Liver (tissue), 9 donors: ENCODE data around the gene GNPTG. TPM values are rescaled to one million over a fixed set of nuclear protein-coding genes. Genes with fewer than 3 reads are reported as not detected.

Experiments
- DNase-seq: peaks from one replicate; pipeline ENCODE4 v3.0.0-alpha.2; 2017; ENCODE audit warnings: low spot score
- H3K27ac ChIP-seq, 2 donors: one replicate each; pipeline ENCODE4 v1.7.0; 2013; ENCODE audit warnings: inconsistent platforms in 2 of 2, low read length in 2 of 2, control low read depth in 1 of 2, low read depth in 1 of 2, mild to moderate bottlenecking in 1 of 2
- H3K27me3 ChIP-seq, 4 donors: one replicate each; pipeline versions ENCODE4 v1.6.1 to v1.7.0; 2013; ENCODE audit warnings: low read length in 3 of 4, inconsistent platforms in 1 of 4, mild to moderate bottlenecking in 1 of 4, moderate library complexity in 1 of 4; ENCODE audit not compliant: control insufficient read depth in 4 of 4, insufficient read depth in 4 of 4
- H3K36me3 ChIP-seq, 4 donors: one replicate each; pipeline versions ENCODE4 v1.6.1 to v1.7.0; 2013; ENCODE audit warnings: low read length in 3 of 4, mild to moderate bottlenecking in 3 of 4, low read depth in 1 of 4, moderate library complexity in 1 of 4; ENCODE audit not compliant: control insufficient read depth in 4 of 4, insufficient read depth in 3 of 4
- H3K4me1 ChIP-seq, 4 donors: one replicate each; pipeline versions ENCODE4 v1.6.1 to v1.7.0; 2013; ENCODE audit warnings: low read length in 3 of 4, mild to moderate bottlenecking in 3 of 4, moderate library complexity in 1 of 4; ENCODE audit not compliant: control insufficient read depth in 4 of 4, insufficient read depth in 4 of 4
- H3K4me3 ChIP-seq, 3 donors: one replicate each; pipeline versions ENCODE4 v1.6.1 to v1.7.0; 2013; ENCODE audit warnings: low read length in 3 of 3, control low read depth in 1 of 3, low read depth in 1 of 3, mild to moderate bottlenecking in 1 of 3
- H3K9ac ChIP-seq, 2 donors: one replicate each; pipeline ENCODE4 v1.7.0; 2013; ENCODE audit warnings: low read length in 2 of 2, mild to moderate bottlenecking in 2 of 2, moderate library complexity in 2 of 2, control low read depth in 1 of 2, low read depth in 1 of 2
- H3K9me3 ChIP-seq, 4 donors: one replicate each; pipeline versions ENCODE4 v1.6.1 to v1.7.0; 2013; ENCODE audit warnings: low read length in 3 of 4; ENCODE audit not compliant: control insufficient read depth in 4 of 4
- FOXA1 ChIP-seq: IDR thresholded peaks from 2 replicates; pipeline ENCODE4 v1.6.1; 2016; ENCODE audit warnings: antibody characterized with exemption
- FOXA2 ChIP-seq: IDR thresholded peaks from 2 replicates; pipeline ENCODE4 v1.6.1; 2016; ENCODE audit warnings: antibody characterized with exemption
- GABPA ChIP-seq, 2 donors: IDR thresholded peaks in 1 of 2; conservative IDR thresholded peaks in 1 of 2; 2 replicates each; pipeline ENCODE4 v1.6.1; 2016; ENCODE audit warnings: antibody characterized with exemption in 2 of 2, mild to moderate bottlenecking in 1 of 2, moderate library complexity in 1 of 2
- HNF4A ChIP-seq, 2 donors: conservative IDR thresholded peaks; 2 replicates each; pipeline ENCODE4 v1.6.1; 2016; ENCODE audit warnings: antibody characterized with exemption in 2 of 2, mild to moderate bottlenecking in 2 of 2
- JUND ChIP-seq, 2 donors: IDR thresholded peaks; 2 replicates each; pipeline ENCODE4 v1.6.1; 2016; ENCODE audit warnings: antibody characterized with exemption in 2 of 2
- NR2F2 ChIP-seq: IDR thresholded peaks from 2 replicates; pipeline ENCODE4 v1.6.1; 2016; ENCODE audit warnings: antibody characterized with exemption
- RAD21 ChIP-seq, 2 donors: IDR thresholded peaks; 2 replicates each; pipeline ENCODE4 v1.6.1; 2016; ENCODE audit warnings: antibody characterized with exemption in 2 of 2, mild to moderate bottlenecking in 2 of 2
- RXRA ChIP-seq, 2 donors: IDR thresholded peaks; 2 replicates each; pipeline ENCODE4 v1.6.1; 2017 to 2018; ENCODE audit warnings: antibody characterized with exemption in 2 of 2, mild to moderate bottlenecking in 1 of 2
- TAF1 ChIP-seq: conservative IDR thresholded peaks from 2 replicates; pipeline ENCODE4 v1.6.1; 2016; ENCODE audit warnings: antibody characterized with exemption, mild to moderate bottlenecking
- WGBS: extraction: QIAGEN DNeasy Blood & Tissue Kit; methylation state at CpG from one replicate; pipeline ENCODE4 v1.1.7; 2013; 5-methylcytosine and 5-hydroxymethylcytosine counted together
- polyA plus RNA-seq, 2 donors: library from polyadenylated mRNA; stranded (reverse) in 1 of 2; unstranded in 1 of 2; fragments of 200-250 nt in 1 of 2; fragments of >200 nt in 1 of 2; fragmentation: Nextera tagmentation in 1 of 2; extraction: Ambion mirVana in 1 of 2; gene quantifications; one replicate each; pipeline versions ENCODE4 v1.2.1 to v1.2.3, GENCODE V29; 2013 to 2015
- total RNA-seq, 2 donors: library from RNA; depleted of rRNA; stranded (reverse); fragments of >200 nt; gene quantifications; one replicate each; pipeline ENCODE4 v1.2.3, GENCODE V29; 2014
- TF ChIP-seq, protein P1 (sequence below): IDR thresholded peaks from 2 replicates; pipeline ENCODE4 v1.6.1; 2016; ENCODE audit warnings: antibody characterized with exemption
- TF ChIP-seq, protein P2 (sequence below): fragments of 150-350 bp; IDR thresholded peaks from 2 replicates; pipeline ENCODE4 v1.5.1; 2017; ENCODE audit warnings: improper control_type of control experiment, low read depth, low read length; ENCODE audit not compliant: missing input control
- TF ChIP-seq, protein P3 (sequence below): IDR thresholded peaks from 2 replicates; pipeline ENCODE4 v1.6.1; 2016; ENCODE audit warnings: antibody characterized with exemption
- donor health status: healthy.
- donor health status: healthy.
- donor health status: healthy.
- donor health status: healthy.
- donor health status: healthy.

Gene GNPTG
- total and polyA plus RNA-seq, 4 donors = 24.4 to 79.6 (median 41.0) TPM

DNA sequence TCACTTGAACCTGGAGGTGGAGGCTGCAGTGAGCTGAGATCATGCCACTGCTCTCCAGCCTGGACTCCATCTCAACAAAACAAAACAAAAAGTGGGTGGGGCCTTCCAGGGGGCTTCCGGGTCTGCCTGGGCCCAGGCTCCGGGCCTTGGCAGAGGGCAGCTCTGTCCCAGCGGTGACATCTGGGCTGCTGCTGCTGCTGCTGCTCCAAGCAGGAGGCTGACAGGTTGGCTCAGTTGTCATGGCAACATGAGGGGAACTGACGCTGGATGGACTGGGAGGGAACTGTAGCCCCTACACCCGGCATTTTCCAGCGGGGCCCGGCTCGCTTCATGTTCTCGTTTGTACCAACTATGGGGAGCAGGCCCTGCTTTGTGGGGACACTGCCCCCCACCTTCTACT lies 14.2 kb upstream of the GNPTG start (continued):
- TF ChIP-seq HNF4A (conservative IDR thresholded peaks at IDR 0.05) (no peak), NR2F2 (no peak)
- TF ChIP-seq, protein P1, sequence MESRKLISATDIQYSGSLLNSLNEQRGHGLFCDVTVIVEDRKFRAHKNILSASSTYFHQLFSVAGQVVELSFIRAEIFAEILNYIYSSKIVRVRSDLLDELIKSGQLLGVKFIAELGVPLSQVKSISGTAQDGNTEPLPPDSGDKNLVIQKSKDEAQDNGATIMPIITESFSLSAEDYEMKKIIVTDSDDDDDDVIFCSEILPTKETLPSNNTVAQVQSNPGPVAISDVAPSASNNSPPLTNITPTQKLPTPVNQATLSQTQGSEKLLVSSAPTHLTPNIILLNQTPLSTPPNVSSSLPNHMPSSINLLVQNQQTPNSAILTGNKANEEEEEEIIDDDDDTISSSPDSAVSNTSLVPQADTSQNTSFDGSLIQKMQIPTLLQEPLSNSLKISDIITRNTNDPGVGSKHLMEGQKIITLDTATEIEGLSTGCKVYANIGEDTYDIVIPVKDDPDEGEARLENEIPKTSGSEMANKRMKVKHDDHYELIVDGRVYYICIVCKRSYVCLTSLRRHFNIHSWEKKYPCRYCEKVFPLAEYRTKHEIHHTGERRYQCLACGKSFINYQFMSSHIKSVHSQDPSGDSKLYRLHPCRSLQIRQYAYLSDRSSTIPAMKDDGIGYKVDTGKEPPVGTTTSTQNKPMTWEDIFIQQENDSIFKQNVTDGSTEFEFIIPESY = no peak

DNA sequence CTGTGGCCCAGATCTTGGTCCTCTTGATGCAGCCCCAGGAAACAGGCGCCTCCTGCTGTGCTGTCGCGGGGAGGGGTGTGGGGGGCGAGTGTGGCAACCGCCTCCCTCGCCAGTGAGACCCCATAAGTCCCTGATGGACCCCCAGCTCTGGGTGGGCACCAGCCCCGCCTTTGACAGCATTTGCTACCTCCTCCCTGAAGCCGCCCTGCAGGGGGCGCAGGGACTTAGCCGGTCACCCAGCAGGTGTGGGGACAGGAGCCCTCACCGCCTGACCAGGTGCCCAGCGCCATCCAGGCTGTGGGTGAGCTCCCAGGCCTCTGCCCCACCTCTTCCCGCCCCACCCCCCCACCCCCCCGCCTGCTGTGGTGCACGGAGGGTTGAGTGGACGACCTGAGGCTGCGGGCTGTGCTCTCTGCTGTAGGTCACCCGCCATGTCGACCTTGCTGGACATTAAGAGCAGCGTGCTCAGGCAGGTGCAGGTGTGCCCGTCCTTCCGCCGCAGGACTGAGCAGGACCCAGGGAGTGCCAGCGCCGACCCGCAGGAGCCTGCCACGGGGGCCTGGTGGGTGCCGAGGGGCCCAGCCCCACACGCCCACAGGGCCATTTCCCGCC lies 13.5 kb upstream of the GNPTG start:
- Histone ChIP-seq H3K27ac (no peak overlapping the region), H3K27me3 (peaks cover 0 to 2% (median 0%) of the 10 kb centered on the region in 4 donors), H3K4me1 (peaks cover 4 to 12% (median 9%) of the 10 kb centered on the region in 4 donors), H3K4me3 (no peak overlapping the region), H3K9ac (no peak overlapping the region), H3K36me3 (no peaks in the 10 kb centered on the region), H3K9me3 (no peaks in the 10 kb centered on the region)
- TF ChIP-seq, protein P2, sequence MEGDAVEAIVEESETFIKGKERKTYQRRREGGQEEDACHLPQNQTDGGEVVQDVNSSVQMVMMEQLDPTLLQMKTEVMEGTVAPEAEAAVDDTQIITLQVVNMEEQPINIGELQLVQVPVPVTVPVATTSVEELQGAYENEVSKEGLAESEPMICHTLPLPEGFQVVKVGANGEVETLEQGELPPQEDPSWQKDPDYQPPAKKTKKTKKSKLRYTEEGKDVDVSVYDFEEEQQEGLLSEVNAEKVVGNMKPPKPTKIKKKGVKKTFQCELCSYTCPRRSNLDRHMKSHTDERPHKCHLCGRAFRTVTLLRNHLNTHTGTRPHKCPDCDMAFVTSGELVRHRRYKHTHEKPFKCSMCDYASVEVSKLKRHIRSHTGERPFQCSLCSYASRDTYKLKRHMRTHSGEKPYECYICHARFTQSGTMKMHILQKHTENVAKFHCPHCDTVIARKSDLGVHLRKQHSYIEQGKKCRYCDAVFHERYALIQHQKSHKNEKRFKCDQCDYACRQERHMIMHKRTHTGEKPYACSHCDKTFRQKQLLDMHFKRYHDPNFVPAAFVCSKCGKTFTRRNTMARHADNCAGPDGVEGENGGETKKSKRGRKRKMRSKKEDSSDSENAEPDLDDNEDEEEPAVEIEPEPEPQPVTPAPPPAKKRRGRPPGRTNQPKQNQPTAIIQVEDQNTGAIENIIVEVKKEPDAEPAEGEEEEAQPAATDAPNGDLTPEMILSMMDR = peak; percentile 47
- TF ChIP-seq FOXA1 = no peak
- 48% methylated on average over 30 of the region's 30 CpGs for WGBS
- peak; percentile 49 for DNase-seq

DNA sequence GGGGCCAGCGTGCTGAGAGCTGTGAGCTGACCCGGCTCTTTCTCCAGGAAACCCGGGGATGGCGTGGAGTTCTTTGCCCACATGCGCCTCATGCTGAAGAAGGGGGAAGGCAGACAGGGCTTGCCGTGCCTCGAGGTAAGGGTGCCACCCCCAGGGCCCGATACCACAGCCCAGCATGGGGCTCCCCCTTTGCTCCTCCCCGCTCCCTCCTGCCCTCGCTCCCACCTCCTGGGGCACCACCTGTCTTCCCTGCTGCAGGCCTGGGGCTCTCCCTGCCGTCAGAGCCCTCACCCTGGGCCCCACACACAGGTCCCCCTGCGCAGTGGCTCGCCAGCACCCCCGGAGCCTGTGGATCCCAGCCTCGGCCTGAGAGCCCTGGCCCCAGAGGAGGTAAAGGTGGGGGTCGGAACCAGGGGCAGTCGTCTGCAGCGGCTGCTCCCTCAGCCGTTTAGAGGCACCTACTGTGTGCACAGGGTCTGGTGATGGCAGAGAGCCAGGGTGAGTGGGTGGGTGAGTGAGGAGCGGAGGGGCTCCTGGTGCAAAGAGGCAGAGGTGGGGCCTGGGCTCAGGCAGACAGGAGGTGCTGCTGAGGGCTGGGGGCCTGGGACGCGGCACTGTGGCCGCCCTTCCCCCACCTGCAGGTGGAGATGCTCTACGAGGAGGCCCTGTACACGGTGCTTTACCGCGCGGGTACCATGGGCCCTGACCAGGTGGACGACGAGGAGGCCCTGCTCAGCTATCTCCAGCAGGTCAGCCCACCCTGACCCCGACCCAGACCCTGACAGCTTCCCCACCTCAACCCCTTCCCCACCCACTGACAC lies 12.7 kb upstream of the GNPTG start:
- WGBS = 71% methylated on average over 31 of the region's 31 CpGs
- TF ChIP-seq, protein P3, sequence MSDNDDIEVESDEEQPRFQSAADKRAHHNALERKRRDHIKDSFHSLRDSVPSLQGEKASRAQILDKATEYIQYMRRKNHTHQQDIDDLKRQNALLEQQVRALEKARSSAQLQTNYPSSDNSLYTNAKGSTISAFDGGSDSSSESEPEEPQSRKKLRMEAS = no peak
- TF ChIP-seq HNF4A (conservative IDR thresholded peaks at IDR 0.05) = no peak
- TF ChIP-seq GABPA (IDR thresholded peaks at IDR 0.05 in 1 of 2, conservative IDR thresholded peaks at IDR 0.05 in 1 of 2) = no peak
- no peak for TF ChIP-seq TAF1
- no peak for TF ChIP-seq FOXA2
- no peak for TF ChIP-seq JUND (IDR thresholded peaks at IDR 0.05)
- no peak for TF ChIP-seq RXRA (IDR thresholded peaks at IDR 0.05)
- TF ChIP-seq FOXA1 = no peak
- TF ChIP-seq, protein P1 = no peak
- TF ChIP-seq NR2F2 = no peak
- no peak for TF ChIP-seq RAD21 (IDR thresholded peaks at IDR 0.05)
- DNase-seq = no peak
- Histone ChIP-seq H3K4me1 (peaks cover 6 to 17% (median 14%) of the 10 kb centered on the region in 4 donors), H3K27me3 (peaks cover 0 to under 1% (median 0%) of the 10 kb centered on the region in 4 donors), H3K9me3 (no peaks in the 10 kb centered on the region), H3K4me3 (no peak overlapping the region), H3K36me3 (no peaks in the 10 kb centered on the region), H3K27ac (no peak overlapping the region), H3K9ac (no peak overlapping the region)
